ENCODE results near the gene MBIP.

DNA sequence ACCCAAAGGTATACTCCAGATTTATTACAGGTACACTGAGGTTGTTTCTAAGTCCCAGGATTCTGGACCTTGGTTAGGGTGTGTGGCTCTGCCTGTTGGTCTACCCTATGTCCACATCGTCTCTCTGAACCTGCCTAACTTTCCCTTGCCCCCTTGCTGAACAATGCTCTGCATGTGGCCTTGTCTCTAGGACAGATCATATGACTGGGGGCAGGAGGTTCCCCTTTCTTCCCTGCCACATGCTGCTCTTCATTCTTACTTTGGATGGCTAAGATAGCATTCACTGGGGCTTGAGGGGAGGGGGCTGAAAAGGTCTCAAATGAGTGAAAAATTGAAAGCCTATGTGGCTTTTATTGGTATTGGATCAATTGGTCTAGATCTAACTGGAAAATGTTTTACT, 49.2 kb downstream of the MBIP start:
- TF ChIP-seq POLR2A (IDR thresholded peaks at IDR 0.05; ENCODE audit: low read length) (no peak), GATA1 (IDR thresholded peaks at IDR 0.05; ENCODE audit: low read depth, low read length) (no peak)

Data from erythroblast (primary cell).